Pancreas (tissue), 10 donors: ENCODE measurements around the gene FAM3B. TPM values are rescaled to one million over a fixed set of nuclear protein-coding genes. Genes with fewer than 3 reads are reported as not detected.

Experiments used
- ATAC-seq, 4 donors: fragments of 200-7000 bp; cut with Tn5 transposase; one replicate each; pipeline versions ENCODE4 v1.8.0 to v1.9.1; 2020; ENCODE audit warnings: mild to moderate bottlenecking in 4 of 4, moderate library complexity in 4 of 4
- DNase-seq, 6 donors: peaks; one replicate each; pipeline ENCODE4 v3.0.0-alpha.2; 2020
- FAIRE-seq: peaks from 2 replicates; lab custom pipeline; 2012; peaks lifted over from hg19 to GRCh38; lab: Jason Lieb, UNC
- H3K27ac ChIP-seq, 4 donors: fragments of 200-600 bp; sonication (generic); 1 replicate in 3 of 4; 2 replicates in 1 of 4; pipeline versions ENCODE4 v1.5.0 to v1.8.0; 2020
- H3K27me3 ChIP-seq, 4 donors: fragments of 200-600 bp; one replicate each; pipeline ENCODE4 v1.8.0; 2021
- H3K36me3 ChIP-seq, 3 donors: fragments of 200-600 bp; sonication (generic) in 1 of 3; one replicate each; pipeline versions ENCODE4 v1.5.0 to v1.8.0; 2020 to 2021
- H3K4me1 ChIP-seq, 3 donors: fragments of 200-600 bp; one replicate each; pipeline ENCODE4 v1.8.0; 2021
- H3K4me3 ChIP-seq, 4 donors: fragments of 200-600 bp; sonication (generic) in 2 of 4; one replicate each; pipeline versions ENCODE4 v1.5.0 to v1.8.0; 2020 to 2021
- H3K9me3 ChIP-seq, 4 donors: fragments of 200-600 bp; one replicate each; pipeline ENCODE4 v1.8.0; 2021
- WGBS, 2 donors: extraction: QIAGEN DNeasy Blood & Tissue Kit; methylation state at CpG; one replicate each; pipeline ENCODE4 v1.1.7; 2013; 5-methylcytosine and 5-hydroxymethylcytosine counted together
- intact Hi-C, 3 donors: fragments of 100-400 bp; cut with DNase I; formaldehyde crosslinking; loops; one replicate each; pipeline versions ENCODE4 v1.11.1 to v1.14.2; 2022
- polyA plus RNA-seq, 2 donors: library from polyadenylated mRNA; stranded (reverse); fragments of 200-250 nt; gene quantifications; one replicate each; pipeline ENCODE4 v1.2.3, GENCODE V29; 2013
- total RNA-seq, 6 donors: library from RNA; stranded (reverse); fragmentation: NEBNext Ultra II Directional in 4 of 6; extraction: Animal tissue kit (Norgen Biotek cat#: 25700) in 4 of 6; gene quantifications; one replicate each; pipeline versions ENCODE4 v1.2.1 to v1.2.4, GENCODE V29; 2021 to 2023
- TF ChIP-seq, protein P1 (sequence below), 4 donors: fragments of 200-600 bp; sonication (generic) in 3 of 4; IDR thresholded peaks; one replicate each; pipeline versions ENCODE4 v1.5.0 to v1.8.0; 2021; ENCODE audit warnings: antibody characterized with exemption in 4 of 4
- donor health status: healthy with polysubstance abuse.
- donor health status: DM: no; HTN: no; CAD: no; lungs with moderate emphysema.
- donor health status: DM: no; HTN: no; CAD: no.
- donor health status: control.
- donor health status: control.
- donor health status: Bipolar disorder and iron deficiency.
- donor health status: DM: yes; HTN: yes; CAD: no.
- donor health status: DM: no; HTN: no; CAD: no.
- donor health status: DM: no; HTN: no; CAD: no.
- donor health status: DM: yes; HTN: yes; CAD: no.

FAM3B gene, protein sequence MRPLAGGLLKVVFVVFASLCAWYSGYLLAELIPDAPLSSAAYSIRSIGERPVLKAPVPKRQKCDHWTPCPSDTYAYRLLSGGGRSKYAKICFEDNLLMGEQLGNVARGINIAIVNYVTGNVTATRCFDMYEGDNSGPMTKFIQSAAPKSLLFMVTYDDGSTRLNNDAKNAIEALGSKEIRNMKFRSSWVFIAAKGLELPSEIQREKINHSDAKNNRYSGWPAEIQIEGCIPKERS
- total RNA-seq (100 to 1,000 TPM in 4 of 6 donors, 10 to 100 TPM in 2; 80.5 to 142 (median 112) TPM), polyA plus RNA-seq (100 to 1,000 TPM in 1 of 2 donors, 10 to 100 TPM in 1; 71.9 to 107 TPM)

DNA sequence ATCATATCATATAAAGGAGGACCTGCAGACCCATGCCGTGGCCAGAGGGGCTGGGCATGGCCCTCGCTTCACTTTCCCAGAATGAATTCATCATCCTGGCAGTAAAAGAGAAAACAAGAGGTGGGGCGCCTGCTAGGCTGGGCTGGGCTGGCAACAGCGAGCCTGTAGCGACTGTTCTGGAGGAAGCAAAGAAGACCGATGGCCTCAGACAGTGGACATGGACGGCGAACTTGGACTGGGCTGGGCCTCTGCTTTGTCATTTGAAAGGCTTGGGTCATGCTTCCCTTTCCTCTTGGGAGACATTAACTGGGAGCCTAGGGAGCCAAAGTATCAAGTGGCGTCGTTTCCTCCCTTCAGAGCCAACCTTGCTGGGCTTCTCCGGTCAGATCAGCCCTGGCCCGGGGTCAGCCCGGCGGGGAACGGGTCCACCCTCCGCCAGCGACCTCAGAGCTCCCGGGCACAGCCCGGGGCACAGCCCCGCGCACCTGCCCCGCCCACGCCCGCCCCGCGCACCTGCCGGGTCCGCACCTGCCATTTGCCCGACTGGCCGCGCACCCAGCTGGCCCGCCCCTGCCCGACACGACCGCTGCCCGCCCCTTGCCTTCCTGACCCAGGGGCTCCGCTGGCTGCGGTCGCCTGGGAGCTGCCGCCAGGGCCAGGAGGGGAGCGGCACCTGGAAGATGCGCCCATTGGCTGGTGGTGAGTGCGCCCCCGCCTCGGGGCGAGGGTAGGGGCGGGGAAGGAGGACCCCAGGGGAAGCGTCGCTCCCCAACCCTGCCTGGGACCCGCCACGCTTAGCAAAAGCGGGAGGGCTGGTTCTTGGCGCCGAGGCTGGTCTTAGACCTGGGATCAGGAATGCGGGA lies at the start of gene FAM3B:
Gene FAM3B (plus strand): TSS at position 602 of the 863 bp plus-strand sequence. CDS start 79 bp downstream, at position 681.
- intact Hi-C loops, result no loop called here
- peaks cover 11 to 28% (median 12%) of the 10 kb centered on the region in 3 donors for H3K4me1 ChIP-seq
- peak; percentile 91 to 93 (median 92) for ATAC-seq
- H3K9me3 ChIP-seq, result no peaks in the 10 kb centered on the region
- H3K27me3 ChIP-seq, result no peaks in the 10 kb centered on the region
- no peak for FAIRE-seq
- WGBS, 2 donors, result 3 to 5% methylated on average over 49 to 55 of the region's 55 CpGs
- peak within 1 kb of the TSS; percentile 88 to 97 (median 92) for H3K27ac ChIP-seq
- peak; percentile 79 to 94 (median 86) for DNase-seq
- TF ChIP-seq, protein P1, sequence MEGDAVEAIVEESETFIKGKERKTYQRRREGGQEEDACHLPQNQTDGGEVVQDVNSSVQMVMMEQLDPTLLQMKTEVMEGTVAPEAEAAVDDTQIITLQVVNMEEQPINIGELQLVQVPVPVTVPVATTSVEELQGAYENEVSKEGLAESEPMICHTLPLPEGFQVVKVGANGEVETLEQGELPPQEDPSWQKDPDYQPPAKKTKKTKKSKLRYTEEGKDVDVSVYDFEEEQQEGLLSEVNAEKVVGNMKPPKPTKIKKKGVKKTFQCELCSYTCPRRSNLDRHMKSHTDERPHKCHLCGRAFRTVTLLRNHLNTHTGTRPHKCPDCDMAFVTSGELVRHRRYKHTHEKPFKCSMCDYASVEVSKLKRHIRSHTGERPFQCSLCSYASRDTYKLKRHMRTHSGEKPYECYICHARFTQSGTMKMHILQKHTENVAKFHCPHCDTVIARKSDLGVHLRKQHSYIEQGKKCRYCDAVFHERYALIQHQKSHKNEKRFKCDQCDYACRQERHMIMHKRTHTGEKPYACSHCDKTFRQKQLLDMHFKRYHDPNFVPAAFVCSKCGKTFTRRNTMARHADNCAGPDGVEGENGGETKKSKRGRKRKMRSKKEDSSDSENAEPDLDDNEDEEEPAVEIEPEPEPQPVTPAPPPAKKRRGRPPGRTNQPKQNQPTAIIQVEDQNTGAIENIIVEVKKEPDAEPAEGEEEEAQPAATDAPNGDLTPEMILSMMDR (IDR thresholded peaks at IDR 0.05), result no peak
- H3K36me3 ChIP-seq, result no peaks in the 10 kb centered on the region
- H3K4me3 ChIP-seq, result peak within 1 kb of the TSS; percentile 42 to 87 (median 74)

DNA sequence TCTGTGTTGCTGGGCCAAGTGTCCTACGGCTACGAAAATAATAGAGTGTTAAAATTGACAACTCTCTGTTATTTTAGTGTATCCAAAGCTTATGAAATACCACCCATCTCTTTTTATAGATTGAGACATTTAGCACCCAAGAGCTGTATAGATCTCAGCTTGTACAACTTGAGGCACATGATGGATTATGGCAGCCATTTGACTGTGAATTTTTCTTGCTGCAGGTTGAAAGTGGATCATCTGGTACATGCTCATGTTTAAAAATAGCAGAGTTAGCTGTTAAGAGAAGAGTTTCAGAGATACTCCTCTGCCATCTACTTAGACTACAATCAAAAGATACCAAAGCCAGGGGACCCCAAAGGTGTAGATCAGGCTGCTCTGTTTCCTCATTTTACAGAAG lies 49.3 kb upstream of the FAM3B start:
- Histone ChIP-seq H3K4me1 (no peaks in the 10 kb centered on the region), H3K9me3 (no peaks in the 10 kb centered on the region), H3K4me3 (no peak overlapping the region), H3K27me3 (no peaks in the 10 kb centered on the region), H3K36me3 (peaks cover 0 to 7% (median 0%) of the 10 kb centered on the region in 3 donors), H3K27ac (no peak overlapping the region)
- DNase-seq (no peak), ATAC-seq (no peak), FAIRE-seq (no peak)
- intact Hi-C loops, result no loop called here
- WGBS, 2 donors, result 94% methylated on average over 2 of the region's 2 CpGs
- TF ChIP-seq, protein P1 (IDR thresholded peaks at IDR 0.05), result no peak

DNA sequence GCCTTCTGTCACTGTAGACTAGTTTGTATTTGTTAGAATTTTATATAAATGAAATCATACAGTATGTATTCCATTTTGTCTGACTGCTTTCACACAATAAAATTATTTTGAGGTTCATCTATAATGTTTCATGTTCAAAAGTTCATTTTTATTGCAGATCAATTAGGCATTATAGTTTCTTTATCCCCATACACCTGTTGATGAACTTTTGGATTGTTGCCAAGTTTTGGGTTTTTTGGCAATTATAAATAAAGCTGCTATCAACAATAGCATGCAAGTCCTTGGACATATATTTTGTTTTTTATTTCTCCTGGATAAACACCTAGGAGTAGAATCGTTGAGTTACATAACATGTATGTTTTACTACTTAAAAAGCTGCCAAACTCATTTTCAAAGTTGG lies 47.1 kb upstream of the FAM3B start:
- no peak for DNase-seq
- TF ChIP-seq, protein P1 (IDR thresholded peaks at IDR 0.05), result no peak
- no peak overlapping the region for H3K27ac ChIP-seq
- ATAC-seq, result no peak
- FAIRE-seq, result peak; percentile 34
- H3K4me3 ChIP-seq, result no peak overlapping the region
- 14 to 16% methylated on average over 1 of the region's 1 CpG for WGBS, 2 donors
- intact Hi-C loops, result no loop called here
- no peaks in the 10 kb centered on the region for H3K9me3 ChIP-seq
- no peaks in the 10 kb centered on the region for H3K27me3 ChIP-seq
- H3K4me1 ChIP-seq, result no peaks in the 10 kb centered on the region
- peaks cover 0 to 7% (median 0%) of the 10 kb centered on the region in 3 donors for H3K36me3 ChIP-seq

DNA sequence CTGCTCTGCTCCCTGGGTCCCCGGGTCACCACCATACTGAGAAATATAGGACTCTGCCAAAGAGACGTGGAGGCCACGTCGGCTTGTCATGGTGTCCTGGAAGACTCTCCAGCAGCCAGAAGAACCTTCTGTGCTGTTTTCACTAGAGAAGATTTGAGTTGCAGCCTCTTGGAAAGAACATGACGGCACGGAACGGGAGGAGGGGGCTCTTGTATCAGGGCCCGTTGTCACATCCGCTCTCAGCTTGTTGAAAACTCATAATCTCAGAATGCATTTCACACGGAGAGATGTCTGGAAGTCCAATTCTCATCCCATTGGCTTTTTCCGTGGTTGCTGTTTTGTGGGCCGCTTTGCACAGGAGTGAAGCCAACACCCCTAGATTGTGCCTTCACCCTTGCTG lies 39.4 kb upstream of the FAM3B start:
- peaks cover 0 to 5% (median 0%) of the 10 kb centered on the region in 3 donors for H3K4me1 ChIP-seq
- H3K27me3 ChIP-seq, result no peaks in the 10 kb centered on the region
- H3K4me3 ChIP-seq, result no peak overlapping the region
- TF ChIP-seq, protein P1 (IDR thresholded peaks at IDR 0.05), result no peak
- 88 to 89% methylated on average over 12 of the region's 12 CpGs for WGBS, 2 donors
- ATAC-seq (no peak), FAIRE-seq (no peak), DNase-seq (no peak)
- H3K36me3 ChIP-seq, result peaks cover 0 to under 1% (median 0%) of the 10 kb centered on the region in 3 donors
- no peak overlapping the region for H3K27ac ChIP-seq
- intact Hi-C loops, result no loop called here
- no peaks in the 10 kb centered on the region for H3K9me3 ChIP-seq
